Measurements from ENCODE around the gene TSPAN12.
"Not testable (repeated sequence)": the region's sequence is repeated elsewhere in the genome, so short reads cannot be mapped to it uniquely, and the experiment has no call there.

TSPAN12 gene

DNA sequence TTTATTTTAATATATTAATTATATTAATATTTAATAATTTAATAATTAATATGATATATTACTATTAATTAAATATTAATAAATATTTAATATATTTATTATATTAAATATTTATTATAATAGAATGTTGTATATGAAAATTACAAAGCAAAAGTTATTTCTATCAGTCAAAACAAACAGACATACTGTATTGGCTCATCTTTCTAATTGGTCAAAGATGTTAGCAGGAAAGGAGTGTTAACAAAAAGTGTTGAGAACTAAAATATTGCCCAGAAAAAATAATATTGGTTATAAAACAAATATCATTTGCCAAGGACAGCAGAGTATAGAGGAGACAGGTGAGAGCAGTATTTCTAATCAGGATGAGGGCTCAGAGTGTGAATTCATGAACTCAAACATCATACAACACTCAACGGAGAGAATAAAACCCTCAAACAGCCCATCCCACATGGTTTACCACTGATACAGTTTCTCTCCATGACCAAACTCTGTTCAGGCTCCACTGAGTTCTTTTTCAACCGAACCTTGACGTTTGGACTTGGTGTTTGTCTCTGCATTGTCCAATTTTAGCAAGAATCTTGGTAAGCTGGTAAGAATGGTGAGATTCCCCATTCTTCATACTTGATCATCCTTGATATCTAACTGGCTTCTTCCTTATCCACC, 58.0 kb downstream of the TSPAN12 start:
- no peak for DNase-seq

DNA sequence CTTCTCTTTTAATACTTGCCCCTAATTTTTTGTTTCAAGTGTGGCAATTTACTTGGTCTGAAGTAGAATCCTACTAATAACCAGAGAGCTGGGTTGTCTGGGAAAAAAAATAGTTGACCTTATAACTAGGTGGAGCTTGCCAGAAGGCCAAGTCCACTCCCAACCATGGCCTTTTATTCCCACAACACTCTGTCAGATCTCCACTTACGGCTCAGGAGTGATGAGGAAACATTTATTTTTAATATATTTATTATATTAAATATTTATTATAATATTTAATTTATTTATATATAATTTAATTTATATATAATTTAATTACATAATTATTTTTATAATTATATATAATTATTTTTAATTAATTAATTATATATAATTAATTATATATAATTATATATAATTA, 58.8 kb downstream of the TSPAN12 start:
- DNase-seq = no peak

DNA sequence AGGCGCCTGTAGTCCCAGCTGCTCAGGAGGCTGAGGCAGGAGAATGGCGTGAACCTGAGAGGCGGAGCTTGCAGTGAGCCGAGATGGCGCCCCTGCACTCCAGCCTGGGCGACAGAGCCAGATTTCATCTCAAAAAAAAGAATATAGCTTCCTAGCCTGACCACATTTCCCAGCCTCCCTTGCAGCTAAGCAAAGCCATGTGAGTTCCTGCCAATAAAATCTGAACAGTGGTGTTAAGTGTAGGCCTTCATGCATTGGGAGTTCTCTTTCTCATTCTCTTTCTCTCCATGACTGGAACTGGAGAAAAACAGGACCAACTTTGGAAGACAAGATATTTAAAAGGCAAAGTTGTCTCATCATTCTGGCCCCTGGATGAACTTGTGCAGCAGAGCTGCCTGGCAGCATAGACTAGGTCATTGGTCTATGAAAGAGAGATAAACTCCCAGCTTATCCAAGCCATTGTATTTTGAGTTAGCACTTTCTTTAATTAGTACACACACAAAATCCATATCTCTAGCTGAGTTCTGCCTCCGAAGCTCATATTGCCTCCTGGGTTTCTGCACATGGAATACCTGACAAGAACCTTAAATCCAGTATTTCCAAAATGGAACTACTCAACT, 60.8 kb downstream of the TSPAN12 start:
- DNase-seq = no peak

DNA sequence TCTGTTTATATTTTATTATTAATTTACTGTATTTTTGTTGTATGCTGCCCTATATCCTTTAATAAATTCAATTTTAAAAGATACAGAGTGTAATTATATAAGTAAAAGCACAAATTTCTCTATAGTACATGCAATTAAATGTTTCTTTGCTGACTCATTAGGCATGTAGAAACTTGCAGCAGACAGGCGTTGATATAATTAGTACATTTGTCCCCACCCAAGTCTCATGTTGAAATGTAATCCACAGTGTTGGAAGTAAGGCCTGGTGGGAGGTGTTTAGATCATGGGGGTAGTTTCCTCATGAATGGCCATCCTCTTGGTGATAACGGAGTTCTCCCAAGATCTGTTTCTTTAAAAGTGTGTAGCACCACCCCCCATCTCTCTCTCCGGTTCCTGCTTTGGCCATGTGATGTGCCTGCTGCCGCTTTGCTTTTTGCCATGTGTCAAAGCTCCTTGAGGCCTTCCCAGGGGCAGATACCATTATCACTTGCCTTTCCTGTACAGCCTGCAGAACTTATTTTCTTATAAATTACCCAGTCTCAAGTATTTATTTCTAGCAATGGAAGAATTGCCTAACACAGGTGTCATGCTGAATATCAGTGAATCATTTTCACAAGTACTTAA, 63.7 kb downstream of the TSPAN12 start:
- DNase-seq = no peak

DNA sequence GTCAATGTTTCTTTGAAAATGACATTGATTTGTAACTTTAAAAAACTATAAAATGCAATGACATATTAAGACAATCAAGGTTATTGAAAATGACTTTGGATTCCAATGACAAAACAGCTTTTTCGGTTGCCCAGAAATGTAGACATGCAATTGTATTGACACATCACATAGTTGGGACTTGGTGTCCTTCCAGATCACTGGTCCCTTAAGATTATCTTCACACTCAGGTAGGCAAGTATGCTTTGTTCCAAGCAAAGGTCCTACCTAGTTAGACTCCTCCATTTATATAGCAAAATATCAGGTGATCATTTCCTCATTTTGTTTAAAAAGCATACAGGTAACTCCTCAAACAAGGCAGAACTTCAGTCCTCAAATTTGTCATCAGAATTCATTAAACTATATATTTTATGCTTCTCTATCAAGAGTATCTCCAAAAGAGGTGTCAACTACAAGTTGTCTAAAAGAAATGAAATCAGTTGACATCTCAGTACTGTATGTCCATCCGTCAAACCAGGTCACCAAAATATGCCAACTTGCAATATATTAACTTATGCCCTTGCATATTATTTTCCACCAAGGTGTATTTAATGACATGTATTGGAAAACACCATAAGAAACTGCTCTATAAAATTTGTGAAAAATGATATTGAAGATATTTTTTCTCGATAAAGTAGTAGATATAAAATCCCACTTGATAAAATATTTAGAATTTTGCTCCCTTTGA, 64.6 kb downstream of the TSPAN12 start:
- no peak for DNase-seq

DNA sequence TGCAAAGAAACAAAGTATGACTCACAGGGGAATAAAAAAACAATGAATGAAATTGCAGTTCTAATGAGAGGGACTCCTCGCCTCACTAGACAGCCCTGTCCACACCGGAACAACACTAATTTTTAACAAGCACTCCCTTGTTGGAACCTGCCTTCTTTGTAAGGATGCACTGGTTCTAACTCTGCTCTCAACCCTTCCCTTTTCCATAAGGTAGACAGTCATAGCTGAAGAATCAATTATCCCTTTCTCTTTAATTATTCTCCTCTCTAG, 65.1 kb downstream of the TSPAN12 start:
- no peak for DNase-seq

DNA sequence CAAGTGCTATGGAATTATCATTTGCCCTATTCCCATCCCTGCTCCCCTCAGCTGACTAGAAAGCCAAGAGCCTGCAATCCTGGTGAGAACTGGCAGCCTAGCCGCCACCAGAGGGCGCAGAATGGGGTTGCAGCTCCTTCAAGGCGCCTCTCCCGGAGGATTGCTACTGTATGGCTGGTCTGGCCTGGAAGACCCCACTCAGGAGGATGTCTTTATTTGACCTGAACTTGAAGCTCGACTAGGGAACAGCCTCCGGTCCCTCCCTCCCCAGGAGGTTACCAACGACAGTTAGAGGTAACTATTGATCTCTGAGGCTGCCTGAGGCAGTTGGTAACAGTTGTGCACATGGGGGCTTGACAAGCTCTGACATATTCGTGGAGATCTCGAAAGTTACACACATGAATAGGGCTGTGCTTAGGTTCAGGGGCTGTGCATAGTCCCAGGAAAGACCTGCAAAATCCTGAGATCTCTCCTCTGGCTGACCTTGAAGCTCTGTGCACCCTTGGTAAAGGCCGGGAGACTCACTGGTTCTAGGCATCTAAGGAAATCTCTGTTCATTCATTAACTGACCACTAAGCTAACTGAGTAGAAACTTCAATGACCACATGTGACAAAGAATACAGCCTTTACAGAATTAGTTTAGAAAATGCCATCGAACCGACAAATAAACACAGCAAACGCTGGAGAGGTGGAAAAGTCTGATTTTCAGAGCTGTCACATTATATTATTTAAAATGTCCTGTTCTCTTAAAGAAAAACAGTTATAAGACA, 65.7 kb downstream of the TSPAN12 start:
- peak; percentile 14 for DNase-seq

DNA sequence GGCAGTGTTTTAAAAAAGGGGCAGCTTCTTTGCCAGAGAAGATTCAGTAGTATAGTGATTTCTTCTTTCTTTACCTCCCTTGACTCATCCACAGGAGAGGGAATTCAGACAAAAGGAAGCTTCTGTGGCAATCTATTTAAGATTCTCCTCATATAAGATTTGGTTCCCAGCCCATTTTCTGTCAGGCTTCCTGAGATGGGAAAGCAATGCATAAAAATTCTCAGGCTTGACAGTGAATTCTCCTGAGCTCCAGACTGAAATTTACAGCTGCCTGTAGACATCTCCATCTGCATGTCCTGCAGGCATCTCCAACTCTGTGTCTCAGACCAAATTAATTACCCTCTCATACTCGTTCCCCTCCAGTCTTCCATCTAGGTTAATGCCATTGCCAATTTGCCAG, 72.8 kb downstream of the TSPAN12 start:
- no peak for DNase-seq

DNA sequence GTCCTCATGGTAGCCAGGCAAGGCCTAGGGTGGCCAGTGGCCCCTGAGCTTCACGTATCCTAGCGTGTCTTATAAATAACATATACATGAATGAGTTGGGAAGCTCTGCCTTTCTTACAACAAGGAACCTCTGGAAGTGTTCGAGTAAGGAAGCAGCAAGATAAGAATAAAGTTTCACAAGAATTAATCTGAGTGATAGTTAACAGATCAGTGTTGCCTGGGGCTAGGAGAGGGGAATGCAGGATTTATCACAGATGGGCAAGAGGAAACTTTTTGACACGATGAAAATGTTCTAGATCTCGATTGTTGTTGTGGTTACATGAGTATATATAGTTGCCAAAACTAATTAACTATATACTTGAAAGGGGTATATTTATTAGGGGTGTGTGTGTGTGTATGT, 74.2 kb downstream of the TSPAN12 start:
- no peak for DNase-seq

DNA sequence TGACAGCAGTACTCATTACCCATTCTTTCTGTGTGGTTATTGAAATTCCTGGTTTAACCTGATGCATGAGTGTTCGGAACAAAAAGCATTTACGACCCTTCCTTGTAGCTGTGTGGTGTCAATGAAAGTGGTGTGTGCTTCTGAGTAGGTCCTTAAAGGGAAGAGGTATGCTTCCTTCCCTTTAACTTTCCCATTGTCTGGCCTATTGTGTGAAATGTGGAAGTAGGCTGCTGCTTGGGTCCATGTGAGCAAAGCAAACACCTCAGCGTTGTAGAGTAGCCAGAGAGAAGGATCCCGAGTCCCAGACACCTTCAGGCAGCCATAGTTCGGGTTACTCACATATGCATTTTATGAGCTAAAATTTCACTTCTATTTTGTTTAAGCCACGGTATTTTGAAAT, 74.7 kb downstream of the TSPAN12 start:
- no peak for DNase-seq

DNA sequence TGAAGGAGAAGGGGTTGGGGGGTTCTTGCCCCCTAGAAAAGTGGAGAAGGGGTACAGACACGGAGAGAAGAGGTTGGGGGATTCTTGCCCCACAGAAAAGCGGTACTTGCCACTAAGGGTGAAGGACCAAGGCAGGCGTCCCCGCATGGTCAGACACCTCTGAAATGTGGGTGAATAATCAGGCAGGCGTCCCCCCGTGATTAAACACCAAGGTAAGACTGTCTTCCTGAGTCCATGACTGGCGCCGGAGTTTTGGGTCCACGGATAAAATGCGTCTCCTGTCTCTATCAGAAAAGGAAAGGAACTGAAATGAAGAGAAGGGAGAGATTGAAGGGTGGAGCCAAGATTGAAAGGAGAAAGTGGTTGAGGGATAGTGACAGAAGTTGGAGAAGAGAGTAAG, 76.0 kb downstream of the TSPAN12 start:
- DNase-seq = not testable (repeated sequence)

DNA sequence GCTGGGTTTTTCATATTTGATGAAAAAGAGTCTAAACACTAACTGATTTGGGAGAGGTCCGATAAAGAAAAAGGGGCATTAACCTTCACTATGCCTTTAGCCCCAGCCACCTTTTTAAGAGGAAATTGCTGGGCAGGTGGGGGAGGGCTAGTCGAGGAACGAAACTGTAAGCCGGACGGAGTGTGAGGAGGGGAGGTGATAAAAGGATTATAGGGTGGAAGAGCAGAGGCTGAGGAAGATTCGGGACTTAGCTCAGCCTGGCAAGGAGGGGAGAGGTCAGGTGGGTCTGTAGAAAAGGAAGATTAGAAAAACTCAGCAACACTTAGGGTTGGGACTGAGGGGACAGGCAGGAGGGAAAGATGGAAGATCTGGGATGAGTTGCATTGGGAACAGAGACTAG, 77.0 kb downstream of the TSPAN12 start:
- DNase-seq = no peak

DNA sequence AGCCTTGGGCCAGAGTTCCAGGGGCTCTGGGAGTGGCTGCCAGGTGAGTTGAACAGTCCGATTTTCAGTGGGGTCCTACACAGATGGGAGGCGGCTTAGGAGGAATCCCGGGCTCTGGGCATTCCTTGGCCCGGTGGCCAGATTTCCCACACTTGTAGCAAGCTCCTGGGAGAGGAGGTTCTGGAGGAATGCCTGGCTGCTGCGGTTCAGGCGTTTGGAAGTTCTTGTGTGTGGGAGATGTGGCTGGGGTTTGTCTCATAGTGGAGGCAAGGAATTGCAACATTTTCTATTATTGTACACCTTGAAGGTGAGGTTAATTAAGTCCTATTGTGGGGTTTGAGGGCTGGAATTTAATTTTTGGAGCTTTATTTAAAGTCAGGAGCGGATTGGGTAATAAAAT, 77.5 kb downstream of the TSPAN12 start:
- DNase-seq = not testable (repeated sequence)

DNA sequence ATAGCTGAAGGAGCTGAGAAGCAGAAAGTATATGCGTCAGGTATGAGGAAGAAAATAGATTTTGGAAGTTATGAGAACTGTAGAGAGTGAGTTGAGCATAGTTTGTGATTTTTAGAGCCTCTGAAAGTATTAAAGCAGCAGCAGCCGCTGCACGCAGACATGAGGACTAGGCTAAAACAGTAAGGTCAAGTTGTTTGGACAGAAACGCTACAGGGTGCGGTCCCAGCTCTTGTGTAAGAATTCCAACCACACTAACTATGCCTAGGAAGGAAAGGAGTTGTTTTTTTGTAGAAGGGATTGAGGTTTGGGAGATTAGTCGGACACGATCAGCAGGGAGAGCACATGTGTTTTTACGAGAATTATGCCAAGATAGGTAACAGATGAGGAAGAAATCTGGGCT, 78.9 kb downstream of the TSPAN12 start:
- DNase-seq = not testable (repeated sequence)

DNA sequence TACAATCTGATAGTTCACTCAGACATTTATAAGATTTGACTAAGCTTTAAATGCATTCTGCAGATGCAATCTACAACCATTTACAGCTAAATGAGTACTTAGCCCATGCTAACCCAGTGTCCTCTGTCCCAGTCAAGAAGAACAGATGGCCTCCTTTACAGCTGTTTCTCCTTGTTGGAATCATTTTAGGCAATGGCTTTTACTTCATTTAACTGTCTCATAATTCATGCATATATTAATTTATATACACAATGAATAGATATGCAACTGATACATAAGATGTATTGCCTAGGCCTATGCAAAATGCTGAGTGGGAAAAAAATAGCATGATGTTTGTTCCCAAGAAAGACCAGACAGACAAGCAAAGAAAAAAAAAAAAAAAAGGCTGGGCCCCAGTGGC, 82.2 kb downstream of the TSPAN12 start:
- DNase-seq = no peak

DNA sequence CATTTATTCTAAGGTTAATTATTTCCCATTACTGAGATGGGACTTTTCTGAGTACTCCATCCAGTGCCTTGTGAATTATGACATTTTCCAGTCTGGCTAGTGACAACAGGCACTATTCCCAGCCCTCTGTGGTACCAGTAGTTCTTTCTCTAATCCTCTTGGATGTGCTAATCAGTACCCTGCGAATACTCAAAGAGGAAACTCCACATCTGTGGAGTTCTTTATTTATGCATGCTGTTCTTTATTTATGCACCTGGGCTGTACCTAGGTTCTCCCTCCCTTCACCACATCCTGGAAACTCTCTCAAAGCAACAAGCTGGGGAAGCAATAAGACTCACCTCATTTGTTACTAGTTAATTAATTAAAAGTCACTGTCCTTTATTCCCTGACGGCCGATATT, 83.5 kb downstream of the TSPAN12 start:
- no peak for DNase-seq

DNA sequence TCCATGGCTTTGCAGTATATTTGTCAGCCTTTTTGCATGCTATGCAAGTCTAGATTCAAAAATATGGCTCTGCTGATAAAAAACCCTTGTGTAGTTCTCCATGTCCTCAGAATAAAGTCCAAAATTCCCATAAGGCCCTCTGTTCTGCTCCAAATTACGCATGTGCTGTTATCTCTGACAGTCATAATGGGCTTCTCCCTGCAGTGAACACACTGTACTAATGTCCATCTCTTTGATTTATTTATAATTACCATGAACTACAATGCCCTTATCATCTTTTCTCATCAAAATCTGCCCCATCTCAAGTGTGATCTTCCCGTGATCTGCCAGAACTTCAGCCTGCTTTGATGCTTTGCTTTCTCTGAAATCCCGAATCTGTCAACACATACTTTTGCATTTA, 87.7 kb downstream of the TSPAN12 start:
- no peak for DNase-seq

DNA sequence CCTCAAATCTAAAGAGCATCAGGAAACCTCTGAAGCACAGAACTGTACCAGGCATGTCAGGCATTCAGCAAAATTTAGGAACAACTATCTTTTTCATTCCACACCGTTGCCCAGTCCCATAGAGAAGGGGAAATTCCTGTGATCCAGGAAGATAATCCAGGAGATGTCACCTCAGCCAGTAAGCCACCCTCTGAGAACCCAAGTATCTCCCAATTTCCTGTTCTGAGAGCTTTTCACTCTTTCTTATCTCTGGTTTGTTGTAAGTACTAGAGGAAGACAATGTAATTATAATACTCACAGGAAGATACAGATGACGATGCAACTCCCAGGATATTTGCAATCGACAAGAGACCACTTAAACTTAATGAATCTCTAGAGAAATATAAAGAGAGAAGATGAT, 97.1 kb downstream of the TSPAN12 start:
- DNase-seq = no peak

DNA sequence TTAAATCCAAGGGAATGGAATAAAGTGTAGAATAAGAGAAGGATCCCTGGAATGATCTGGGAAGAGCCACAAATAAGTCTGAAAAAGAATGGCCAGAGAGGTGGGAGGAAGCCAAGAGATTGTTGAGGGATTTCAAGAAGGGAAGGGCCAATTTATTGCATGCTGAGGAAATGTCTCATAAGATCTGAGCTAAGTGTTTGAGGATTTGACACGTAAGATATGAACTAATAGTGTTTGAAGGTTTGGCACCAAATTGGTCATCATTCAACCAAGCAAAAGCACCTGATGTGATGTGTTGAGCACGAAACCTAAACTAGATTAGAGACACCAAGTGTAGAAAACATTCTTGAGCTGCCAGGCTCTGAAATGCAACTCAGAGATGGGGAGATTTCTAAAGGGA, 97.9 kb downstream of the TSPAN12 start:
- no peak for DNase-seq

DNA sequence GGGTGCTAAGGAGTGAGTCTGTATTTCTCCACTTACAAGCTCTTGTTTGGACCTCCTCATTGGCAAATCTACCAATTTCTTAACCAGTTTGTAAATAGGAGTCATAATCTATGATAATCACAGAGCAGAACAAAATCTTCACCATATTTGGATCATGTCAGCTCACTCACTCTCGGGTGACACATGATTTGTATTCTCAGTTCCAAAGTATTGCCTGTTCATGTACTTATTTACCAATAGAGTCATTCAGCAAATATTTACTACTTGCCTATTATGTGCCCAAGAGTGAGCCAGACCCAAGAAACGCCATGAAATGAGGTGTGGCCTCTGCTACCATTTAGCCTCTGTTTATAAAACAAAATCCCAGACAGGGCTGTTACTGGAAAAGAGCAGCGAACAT, 114.8 kb downstream of the TSPAN12 start:
- no peak for DNase-seq

DNA sequence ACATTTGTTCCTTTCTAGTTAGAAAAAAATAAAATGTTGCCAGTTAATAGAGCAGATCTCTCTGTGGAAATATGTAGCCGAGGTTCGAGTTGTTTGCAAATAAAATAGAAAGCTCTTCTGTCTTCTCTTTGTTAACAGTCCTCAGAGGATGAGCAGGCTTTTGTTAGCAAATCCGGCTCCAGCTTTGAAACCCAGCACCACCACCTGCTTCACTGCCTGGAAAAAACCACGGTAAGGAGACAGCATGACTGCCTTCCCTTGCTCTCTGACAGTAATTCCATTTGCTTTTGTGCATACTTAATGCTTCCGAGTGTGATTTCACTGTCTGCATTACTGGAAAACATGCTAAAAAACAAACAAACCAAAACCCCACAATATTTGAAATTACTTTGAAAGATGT, 115.6 kb downstream of the TSPAN12 start:
- DNase-seq = no peak

DNA sequence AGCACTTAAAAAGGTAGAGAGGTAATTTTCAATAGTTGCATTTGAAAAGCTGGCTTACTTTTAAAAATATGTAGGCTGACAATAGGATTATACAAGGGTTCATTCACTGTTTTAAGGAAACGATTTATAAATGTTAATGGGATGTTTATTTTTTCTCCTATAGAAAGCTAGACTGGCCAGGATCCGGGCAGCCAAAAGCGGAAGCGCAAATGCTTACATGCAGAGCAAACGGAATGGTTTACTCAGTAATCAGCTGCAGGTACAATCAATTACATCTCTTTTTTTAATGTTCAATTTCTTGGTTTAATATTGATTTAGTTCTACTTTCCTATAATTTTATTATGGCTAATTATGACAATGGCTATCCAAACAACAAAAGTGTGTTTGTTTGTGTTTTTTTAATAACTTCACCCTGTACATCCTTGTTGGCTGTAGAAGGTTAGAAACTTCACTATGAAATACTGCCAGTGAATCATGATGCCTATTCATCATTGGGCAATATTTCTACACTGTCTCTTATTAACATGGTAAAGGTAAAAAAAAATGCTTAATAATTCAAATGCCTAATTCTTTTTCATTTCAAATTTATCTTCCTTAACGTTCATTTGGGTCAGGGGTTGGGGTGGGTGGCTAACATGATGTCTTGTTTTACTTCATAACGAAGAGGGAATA, 116.4 kb downstream of the TSPAN12 start:
- no peak for DNase-seq

DNA sequence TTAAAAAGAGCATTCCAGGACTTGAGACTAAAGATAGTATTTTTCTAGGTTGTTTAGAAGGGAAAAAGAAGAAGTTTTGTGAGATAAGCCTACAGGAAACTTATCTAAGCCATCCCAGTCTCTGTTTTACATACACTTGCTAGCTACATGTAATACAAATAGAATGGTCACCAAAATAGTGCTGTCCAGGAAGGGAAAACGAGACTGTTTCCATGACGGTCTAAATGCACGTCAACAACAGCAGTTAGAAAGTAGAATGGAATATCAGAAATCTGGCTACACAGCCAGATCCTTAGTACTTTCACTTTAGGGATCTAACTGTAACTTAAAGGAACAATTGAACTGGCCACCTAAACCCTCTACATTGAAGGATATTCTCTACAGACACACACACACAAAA, 117.6 kb downstream of the TSPAN12 start:
- DNase-seq = no peak

All from MV-4-11 (cell line).